ENCODE results near the gene CCDC74B.
"Not testable (repeated sequence)": the region's sequence is repeated elsewhere in the genome, so short reads cannot be mapped to it uniquely, and the experiment has no call there.

Gene CCDC74B

DNA sequence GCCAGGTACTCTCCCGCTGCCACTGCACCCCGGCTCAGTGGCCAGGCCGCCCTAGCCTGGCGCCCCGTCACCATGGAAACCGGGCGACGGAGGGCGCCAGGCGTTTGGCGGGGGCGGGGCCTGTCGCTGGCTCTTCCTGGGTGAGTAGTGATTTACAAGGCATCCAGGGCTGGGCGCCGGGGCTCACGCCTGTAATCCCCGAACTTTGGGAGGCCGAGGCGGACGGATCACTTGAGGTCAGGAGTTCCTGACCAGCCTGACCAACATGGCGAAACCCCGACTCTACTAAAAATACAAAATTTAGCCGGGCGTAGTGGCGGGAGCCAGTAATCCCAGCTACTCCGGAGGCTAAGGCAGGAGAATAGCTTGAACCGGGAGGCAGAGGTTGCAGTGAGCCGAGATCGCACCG is at the start of gene CCDC74B:
TSS of gene CCDC74B (minus strand) at position 107 of the 409 bp plus-strand sequence. CDS start 116 bp downstream, outside the sequence.
- DNase-seq (ENCODE audit: low read depth in 2 of 2), result peak; percentile 17 to 46

DNA sequence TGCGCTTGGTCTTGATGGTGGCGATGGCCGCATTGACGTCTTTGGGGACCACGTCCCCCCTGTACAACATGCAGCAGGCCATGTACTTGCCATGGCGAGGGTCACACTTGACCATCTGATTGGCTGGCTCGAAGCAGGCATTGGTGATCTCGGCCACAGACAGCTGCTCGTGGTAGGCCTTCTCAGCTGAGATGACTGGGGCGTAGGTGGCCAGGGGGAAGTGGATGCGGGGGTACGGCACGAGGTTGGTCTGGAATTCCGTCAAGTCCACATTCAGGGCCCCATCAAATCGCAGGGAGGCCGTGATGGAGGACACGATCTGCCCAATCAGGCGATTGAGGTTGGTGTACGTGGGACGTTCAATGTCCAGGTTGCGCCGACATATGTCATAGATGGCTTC is 48.9 kb upstream of the CCDC74B start:
- not testable (repeated sequence) for DNase-seq (ENCODE audit: low read depth in 2 of 2)

DNA sequence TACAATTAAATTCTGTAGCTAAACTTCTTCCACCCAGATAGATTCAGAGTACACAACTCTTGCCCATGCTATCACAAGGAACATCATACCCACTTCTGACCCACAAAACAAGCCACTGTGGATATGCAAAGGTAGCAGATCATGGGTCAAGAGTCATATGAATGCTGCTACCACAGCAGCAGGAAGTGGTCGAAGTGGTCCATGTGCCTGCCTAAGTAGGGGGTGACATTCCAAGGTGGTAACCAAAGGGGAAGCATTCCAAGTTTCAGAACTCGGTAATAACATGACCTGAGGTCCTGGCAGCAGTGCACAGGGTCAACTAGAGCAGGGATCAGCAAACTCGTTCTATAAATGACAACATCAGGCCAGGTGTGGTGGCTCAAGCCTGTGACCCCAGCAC is 47.5 kb upstream of the CCDC74B start:
- not testable (repeated sequence) for DNase-seq (ENCODE audit: low read depth in 2 of 2)

DNA sequence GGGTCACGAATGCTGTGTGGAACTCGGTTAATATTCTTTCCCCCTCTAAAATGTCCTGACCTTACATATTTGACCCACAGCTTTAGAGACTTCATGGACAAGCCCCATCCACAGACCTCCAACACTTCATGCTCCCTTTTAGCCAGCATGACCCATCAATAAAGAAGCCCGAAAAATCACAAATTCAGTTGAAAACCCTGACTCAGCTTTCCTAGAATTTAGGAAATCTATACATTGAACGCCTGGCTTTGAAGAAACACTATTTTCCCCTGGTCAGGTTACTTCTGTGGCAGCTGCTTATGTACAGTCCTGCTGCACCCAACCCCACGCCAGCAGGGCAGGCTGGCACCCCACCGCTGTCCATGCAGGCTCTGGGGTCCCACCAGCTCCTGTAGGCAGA is 46.4 kb upstream of the CCDC74B start:
- not testable (repeated sequence) for DNase-seq (ENCODE audit: low read depth in 2 of 2)

DNA sequence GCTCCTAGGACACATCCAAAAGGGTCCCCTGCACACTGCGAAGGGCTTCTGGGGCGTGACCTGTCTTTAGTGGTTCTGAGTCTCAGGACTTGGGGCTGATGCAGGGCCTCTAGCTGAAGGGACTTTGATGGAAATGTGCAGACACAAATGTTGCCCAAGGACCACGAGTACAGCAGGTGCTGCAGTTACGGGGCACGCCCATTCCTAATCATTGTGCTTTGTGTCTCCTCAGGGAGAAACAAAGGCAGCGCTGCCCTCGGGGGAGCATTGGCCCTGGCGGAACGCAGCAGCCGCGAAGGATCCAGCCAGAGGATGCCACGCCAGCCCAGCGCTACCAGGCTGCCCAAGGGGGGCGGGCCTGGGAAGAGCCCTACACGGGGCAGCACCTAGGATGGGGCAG is 45.3 kb upstream of the CCDC74B start:
- no peak for DNase-seq (ENCODE audit: low read depth in 2 of 2)

DNA sequence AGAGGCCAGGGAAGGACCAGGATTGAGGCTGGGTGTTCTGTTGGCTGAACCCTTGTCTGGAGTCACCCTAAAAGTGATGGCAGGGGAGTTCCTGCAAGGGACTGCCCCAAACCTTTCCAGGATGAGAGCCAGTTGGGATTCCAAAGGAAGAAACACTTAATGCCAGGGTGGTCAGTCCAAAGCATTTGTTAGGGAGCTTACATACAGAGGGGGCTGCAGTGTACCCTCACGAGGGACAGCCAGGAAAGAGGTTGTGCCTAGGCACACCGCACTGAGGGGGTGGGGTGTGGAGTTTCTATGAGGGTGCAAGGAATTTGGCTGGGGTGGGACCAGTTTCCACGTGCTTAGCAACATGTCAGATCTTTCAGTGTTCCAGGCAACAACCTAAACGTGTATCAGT is 44.0 kb upstream of the CCDC74B start:
- DNase-seq (ENCODE audit: low read depth in 2 of 2), result not testable (repeated sequence)

DNA sequence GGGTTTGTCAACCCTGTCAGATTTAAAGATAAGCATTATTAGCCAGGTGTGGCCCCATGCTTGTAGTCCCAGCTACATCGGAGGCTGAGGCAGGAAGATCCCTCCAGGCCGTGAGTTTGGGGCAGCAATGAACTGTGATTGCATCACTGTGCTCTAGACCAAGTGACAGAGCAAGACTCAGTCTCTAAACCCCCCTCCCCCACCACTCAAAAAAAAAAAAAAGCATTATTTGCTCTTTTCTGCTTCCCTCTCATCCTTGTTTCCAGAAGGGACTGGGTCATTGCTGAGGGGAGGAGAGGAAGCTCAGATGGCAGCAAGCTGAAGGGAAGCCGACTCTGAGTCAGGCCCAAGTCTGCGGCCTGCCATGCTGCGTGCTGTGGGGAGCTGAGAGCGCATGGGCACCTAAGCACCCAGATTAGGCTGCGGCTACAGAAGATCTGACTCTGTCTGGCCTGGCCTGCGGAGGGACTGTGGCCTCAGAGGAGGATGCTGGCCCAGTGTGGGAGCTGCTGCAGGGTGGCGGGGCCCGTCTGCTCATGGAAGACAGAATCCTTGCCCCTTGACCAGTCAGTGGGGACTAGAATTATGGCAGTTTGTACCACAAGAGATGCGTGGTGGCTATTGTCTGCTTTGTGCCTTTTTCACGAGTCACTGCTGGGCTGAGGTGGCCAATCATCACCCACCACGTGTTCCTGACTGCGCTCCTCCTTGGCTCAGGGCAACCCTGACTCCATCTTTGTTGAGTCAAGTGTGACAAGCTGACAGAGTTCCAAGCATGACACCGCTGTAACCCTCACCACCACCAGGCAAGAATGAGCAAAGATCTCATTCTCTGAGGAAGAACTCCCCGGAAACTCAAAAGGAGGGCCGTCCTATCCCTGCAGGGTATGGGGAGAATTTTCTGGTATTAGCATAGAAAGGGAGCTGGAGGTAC is 43.2 kb upstream of the CCDC74B start:
- not testable (repeated sequence) for DNase-seq (ENCODE audit: low read depth in 2 of 2)

DNA sequence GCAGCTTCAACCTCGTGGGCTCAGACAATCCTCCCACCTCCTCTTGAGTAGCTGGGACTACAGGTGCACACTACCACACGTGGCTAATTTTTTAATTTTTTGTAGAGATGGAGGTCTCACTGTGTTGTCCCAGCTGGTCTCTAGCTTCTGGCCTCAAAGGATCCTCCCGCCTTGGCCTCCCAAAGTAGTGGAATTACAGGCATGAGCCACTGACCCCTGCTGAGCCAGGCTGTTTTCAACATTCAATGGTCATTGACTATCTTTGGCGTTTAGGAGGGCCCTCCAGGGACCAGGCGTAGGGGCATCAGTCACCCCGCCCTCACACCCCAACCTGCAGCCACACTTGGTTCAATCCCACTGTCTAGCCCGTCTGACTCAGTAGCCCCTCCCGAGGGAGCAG is 42.4 kb upstream of the CCDC74B start:
- DNase-seq (ENCODE audit: low read depth in 2 of 2), result no peak

DNA sequence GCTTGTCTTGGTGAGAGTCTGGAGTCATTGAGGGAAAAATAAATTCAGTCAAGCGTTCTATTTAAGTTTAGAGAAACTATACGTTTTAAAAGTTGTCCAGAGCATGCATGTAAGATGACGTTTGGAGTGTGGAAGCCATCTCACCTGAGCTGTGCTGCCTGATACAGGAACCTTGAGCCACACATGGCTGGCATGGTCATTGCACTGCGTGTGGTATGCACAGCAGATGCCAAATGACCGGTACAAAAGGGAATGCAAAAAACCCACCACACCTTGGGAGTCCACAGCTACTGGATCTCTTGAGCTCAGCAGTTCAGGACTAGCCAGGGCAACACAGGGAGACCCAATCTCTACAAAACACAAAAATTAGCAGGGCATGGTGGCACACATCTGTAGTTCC is 41.5 kb upstream of the CCDC74B start:
- DNase-seq (ENCODE audit: low read depth in 2 of 2), result no peak

DNA sequence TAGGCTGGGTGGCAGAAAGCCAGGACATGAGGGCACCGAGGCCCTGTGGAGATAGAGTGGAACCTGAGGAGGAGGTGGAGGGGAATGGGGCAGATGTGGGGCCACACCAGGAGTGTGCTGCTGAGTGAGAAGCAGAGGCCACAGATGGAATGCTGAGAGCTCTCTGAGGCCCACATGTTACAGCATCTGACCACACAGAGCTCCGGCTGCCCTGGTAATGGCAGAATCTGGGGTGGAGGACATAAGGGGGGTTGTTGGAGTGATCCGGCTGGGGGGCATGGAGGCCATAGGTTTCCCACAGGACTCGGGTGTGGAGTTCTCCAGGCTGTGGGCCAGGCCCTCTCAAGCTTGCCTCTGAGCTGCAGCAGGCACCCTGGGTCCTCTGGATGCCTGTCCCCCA is 41.0 kb upstream of the CCDC74B start:
- no peak for DNase-seq (ENCODE audit: low read depth in 2 of 2)

DNA sequence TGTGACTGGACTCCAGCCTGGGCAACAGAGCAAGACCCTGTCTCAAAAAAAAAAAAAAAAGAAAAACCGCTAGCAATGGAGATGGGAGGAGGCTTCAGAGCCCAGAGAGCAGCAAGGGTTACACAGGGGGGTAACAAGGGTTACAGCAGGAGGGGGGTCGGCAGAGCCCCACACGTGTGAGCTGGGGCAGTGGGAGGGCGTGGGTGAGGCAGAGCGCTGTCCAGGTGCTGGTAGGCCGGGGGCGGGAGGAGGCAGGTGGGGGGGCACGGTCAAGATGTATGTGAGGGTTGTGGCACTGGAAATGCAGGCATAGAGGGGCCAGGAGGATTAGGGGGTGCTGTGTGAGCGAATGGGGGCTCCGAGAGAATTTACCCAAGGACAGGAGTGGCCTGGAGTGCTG is 40.5 kb upstream of the CCDC74B start:
- no peak for DNase-seq (ENCODE audit: low read depth in 2 of 2)

DNA sequence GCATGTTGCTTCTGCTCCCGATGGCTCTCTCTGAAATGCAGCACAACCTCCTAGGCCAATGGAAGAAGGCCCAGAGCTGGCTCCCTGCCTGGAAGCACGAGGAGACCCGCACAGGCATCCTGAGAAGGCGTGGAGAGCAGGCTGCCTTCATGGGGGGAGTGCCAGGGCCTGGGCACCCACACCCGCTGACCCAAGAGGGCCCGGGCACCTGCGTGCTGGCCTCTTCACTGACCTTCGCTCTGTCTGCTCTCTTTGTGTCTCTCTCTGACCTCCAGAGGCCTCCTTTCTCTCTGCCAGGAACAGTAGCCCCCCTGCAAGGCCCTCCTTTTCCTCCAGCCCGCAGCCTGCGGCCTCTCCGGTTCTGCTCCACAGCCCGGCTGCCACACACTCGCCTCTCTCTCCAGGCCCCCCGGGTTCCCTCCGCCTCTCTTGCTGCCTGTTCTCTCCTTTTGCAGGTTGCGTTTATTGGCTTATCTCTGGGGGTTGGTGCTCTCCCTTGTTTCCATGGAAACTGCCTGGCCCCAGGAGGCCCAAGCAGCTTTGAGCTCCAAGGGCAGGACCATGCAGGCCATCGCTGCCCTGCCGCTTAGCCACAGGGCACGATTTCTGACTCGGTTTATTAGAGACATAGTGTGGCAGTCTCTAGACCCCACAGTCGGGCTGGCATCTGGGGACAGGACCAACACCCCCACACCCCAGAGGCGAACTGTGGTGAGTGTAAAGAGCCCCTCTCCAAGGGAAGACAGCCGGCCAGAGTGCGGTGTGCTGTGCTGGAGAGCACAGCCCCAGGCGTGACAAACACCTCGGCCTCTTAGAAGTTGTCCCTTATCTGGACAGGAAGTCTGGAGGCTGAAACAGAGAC is 38.8 kb upstream of the CCDC74B start:
- DNase-seq (ENCODE audit: low read depth in 2 of 2), result no peak

DNA sequence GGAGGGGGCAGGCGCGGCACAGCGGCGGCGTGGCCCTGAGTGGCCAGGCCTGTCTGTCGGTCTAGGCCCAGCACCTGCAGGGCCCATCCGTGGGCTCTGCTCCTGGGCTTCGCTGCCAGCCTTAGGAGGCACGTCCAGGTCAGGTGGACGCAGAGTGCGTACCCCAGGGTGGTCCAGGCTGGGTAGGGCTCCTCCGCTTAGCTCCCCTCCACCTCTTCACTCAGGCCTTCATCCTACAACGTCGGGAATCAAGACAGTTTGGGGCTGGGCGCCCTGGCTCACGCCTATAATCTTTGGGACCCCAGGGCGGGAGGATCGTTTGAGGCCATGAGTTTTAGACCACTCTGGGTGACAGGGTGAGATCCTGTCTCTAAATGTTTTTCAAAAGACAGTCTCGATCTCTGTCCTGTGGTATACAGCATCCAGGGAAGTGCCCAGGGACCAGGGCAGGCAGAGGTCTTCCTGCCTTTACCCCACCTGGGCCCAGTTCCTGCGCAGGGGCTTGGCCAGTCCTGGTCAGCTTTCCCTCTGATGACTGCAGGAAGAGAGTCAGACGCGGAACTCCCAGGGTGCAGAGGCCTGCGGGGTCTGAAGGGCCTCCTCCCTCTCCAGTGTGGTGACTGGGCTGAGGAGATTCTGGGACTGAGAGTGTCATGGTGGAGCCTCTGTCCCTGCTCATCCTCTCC is 38.1 kb upstream of the CCDC74B start:
- DNase-seq (ENCODE audit: low read depth in 2 of 2), result not testable (repeated sequence)

DNA sequence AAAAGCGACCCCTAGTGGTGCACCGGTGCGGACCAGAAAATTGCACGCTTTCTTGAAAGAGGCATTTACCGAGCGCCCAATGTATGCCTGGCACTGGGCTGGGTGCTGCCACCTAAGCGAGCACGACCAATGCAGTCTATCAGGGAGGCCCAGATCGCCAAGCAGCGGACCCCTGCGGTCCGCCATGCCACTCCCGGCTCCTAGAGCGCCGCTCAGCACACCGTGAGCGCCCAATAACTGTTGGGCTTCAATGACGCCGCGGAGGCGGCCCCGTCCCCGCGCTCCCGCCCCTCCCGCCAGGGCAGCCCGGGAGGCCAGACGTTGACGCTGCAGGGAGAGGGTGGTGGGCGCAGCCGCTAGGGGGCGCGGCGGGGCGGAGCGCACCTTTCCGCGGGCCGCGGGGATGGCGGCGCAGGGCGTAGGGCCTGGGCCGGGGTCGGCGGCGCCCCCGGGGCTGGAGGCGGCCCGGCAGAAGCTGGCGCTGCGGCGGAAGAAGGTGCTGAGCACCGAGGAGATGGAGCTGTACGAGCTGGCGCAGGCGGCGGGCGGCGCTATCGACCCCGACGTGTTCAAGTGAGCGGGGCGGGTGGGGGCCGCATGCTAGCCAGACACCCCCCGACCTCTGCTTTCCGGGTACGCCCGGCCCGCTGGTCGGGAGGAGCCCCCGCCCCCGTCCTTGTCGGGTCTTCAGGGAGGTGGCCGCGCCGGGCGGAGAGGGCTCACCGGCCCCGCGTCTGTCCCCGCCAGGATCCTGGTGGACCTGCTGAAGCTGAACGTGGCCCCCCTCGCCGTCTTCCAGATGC is 37.2 kb upstream of the CCDC74B start, which contains the start of gene MZT2B:
TSS of gene MZT2B (plus strand) at position 383 of the 803 bp plus-strand sequence. CDS start at position 404, 21 bp downstream.
- peak; percentile 84 to 93 for DNase-seq (ENCODE audit: low read depth in 2 of 2)

DNA sequence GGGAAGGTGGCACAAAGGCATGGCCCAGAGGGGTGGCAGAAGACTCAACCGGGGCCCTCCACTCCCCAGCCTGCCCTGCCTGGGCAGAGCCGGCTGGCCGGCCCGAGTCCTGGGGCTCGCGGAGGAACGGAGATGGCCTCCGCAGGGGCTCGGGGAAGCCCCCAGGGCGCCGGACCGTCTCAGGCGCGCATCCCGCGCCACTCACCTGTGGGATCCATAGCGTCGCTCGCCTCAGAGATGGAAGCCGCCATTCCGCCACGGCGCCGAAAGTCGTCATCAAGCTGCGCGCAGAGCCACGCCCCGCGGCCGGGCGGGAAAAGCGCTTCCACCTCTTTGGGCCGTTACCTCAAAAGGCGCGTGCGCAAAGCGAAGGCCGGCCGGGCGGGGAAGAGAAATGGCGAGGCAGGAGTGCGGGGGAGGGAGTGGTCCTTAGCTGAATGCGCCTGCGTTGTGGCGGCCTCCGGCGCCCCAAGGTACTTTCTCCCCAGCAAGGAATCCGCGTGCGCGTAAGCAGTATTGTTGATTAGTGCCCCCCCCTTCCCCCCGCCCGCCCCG is 36.5 kb upstream of the CCDC74B start, which contains the start of gene SMPD4:
TSS of gene SMPD4 (minus strand) at position 278 of the 555 bp plus-strand sequence. CDS start 5,010 bp downstream, outside the sequence.
- DNase-seq (ENCODE audit: low read depth in 2 of 2), result peak; percentile 96 to 97

DNA sequence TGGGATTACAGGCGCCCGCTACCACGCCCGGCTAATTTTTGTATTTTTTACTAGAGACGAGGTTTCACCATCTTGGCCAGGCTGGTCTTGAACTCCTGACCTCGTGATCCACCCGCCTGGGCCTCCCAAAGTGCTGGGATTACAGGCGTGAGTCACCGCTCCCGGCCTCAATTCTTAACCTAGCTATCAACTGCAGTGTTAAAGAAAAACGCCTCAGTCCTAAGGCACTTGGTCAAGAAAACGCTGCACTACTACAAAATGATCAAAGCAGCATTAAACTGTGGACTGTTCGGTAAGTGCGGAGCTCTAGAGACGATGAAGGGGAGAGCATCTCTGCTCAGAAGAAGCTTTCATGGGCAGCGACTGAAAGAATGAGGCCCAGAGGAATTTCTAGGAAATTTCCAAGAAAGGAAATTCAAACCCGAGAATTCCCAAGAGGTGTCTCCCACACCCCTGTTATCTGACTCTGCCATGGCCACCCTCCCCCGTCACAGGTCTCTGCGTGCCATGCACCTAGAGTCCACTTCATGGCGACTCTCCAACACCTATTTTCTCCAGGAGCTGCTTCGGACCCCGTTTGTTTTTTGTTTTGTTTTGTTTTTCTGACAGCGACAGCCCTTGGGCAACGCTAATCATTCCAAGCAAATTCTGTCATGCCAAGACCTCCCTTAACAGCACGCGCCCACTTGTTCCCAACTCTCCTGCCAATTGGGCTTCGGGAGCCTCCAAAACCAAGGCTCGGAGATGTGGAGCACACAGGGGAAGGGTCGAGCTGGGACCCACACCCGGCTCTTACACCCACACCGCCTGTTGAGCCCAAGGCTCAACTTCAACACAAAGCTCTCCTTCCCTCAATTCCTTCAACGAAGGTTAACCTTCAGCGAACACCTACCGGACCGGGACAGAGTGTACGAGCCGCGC is 35.8 kb upstream of the CCDC74B start:
- DNase-seq (ENCODE audit: low read depth in 2 of 2), result not testable (repeated sequence)

DNA sequence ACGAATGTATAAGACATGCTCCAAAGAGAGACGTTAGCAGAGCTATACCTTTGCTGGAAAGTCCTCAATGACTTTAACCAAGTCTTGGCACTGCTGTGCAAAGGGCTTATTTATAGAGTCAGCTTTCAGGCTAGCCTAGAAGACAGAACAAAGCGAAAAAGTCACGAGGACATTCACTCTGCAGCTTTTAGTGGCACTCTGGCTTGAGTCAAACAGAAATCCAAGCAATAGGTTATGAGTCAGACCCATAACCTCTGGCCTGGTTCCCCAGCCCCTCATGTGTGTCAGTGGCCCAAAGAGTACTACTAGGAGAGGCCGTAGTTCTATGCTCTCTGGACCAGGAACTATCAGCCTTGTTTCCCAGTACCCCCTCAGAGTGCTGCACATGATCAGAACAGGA is 30.0 kb upstream of the CCDC74B start:
- DNase-seq (ENCODE audit: low read depth in 2 of 2), result not testable (repeated sequence)

DNA sequence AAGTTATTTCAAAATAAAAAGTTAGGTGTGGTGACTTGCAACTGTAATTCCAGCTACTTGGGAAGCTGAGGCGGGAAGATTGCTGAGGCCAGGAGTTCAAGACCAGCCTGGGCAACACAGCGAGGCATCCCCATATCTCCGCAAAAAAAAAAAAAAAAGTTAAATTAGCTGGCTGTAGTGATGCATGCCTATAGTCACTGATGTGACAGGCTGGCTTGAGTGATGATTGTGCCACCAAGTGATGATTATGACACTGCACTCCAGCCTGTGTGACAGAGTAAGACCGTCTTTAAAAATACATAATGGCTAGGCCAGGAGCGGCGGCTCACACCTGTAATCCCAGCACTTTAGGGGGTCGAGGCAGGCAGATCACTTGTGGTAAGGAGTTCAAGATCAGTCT is 25.0 kb upstream of the CCDC74B start:
- DNase-seq (ENCODE audit: low read depth in 2 of 2), result no peak

DNA sequence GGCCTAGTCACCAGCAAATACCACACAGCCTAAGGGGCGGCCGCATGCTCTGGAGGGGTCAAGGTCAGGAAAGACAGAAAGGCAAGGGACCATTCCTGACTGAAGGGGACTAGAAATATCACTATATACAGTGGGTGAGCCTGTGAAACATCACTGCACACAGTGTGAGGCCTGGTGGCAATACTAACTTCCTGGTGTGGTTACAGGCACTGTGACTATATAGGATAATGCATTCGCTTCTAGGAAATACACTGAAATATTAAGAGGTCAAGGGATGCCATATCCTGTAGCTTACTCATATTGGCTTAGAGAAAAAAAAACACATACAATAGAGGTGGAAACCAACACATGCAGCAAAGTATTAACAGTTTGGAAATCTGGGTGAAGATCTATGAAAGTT is 24.3 kb upstream of the CCDC74B start:
- DNase-seq (ENCODE audit: low read depth in 2 of 2), result not testable (repeated sequence)
